ENCODE measurements around the gene NCK2. TPM values are rescaled to one million over a fixed set of nuclear protein-coding genes. Genes with fewer than 3 reads are reported as not detected.

NCK2 gene
- total and polyA plus RNA-seq, 2 of the 13 experiments (the other 11 are each of a cell fraction or from before 2014, with no cell fraction given) = 14.8 to 23.5 TPM

GRCh38 chr2:105919191-105919811 is 174.6 kb downstream of the NCK2 start (continued):
- peak; percentile 79; the same call in 1 of the 2 replicates for TF ChIP-seq ZNF281 (CRISPR knock-in tag; IDR thresholded peaks at IDR 0.05; ENCODE audit: borderline replicate concordance)
- TF ChIP-seq FOXA1 (IDR thresholded peaks at IDR 0.05) = no peak
- TF ChIP-seq FOXA1 (CRISPR knock-in tag; IDR thresholded peaks at IDR 0.05) = no peak; the same call in 1 of the 2 replicates
- peak; percentile 72; the same call in 1 of the 2 replicates for TF ChIP-seq ZNF430 (CRISPR knock-in tag; IDR thresholded peaks at IDR 0.05)
- 0 out of 2 replicates have a peak, but pooled peaks have one; percentile 54 for TF ChIP-seq KDM5B (CRISPR knock-in tag; IDR thresholded peaks at IDR 0.05; ENCODE audit: borderline replicate concordance)
- peak; percentile 87 for TF ChIP-seq ISL2 (CRISPR knock-in tag; IDR thresholded peaks at IDR 0.05)
- no peak for TF ChIP-seq BRF2 (CRISPR knock-in tag; IDR thresholded peaks at IDR 0.05)
- TF ChIP-seq ZNF280B (CRISPR knock-in tag; IDR thresholded peaks at IDR 0.05; ENCODE audit: borderline replicate concordance) = no peak; the same call in 1 of the 2 replicates
- no peak for TF ChIP-seq PBX2 (CRISPR knock-in tag; IDR thresholded peaks at IDR 0.05)
- no peak for TF ChIP-seq HNF1B (CRISPR knock-in tag; IDR thresholded peaks at IDR 0.05)
- TF ChIP-seq HBP1 (CRISPR knock-in tag; IDR thresholded peaks at IDR 0.05; ENCODE audit: low read depth) = 0 out of 2 replicates have a peak, but pooled peaks have one; percentile 68
- no peak; the same call in 1 of the 2 replicates for TF ChIP-seq ZMAT3 (CRISPR knock-in tag; conservative IDR thresholded peaks at IDR 0.05)
- peak; percentile 80; the same call in 1 of the 2 replicates for TF ChIP-seq ZSCAN5A (CRISPR knock-in tag; IDR thresholded peaks at IDR 0.05; ENCODE audit: borderline replicate concordance)
- no peak for TF ChIP-seq U2AF2 (IDR thresholded peaks at IDR 0.05; ENCODE audit: low read depth, low read length)
- no peak for TF ChIP-seq ZNF510 (CRISPR knock-in tag; IDR thresholded peaks at IDR 0.05; ENCODE audit: low read depth)
- peak; percentile 54 for TF ChIP-seq ELF1 (CRISPR knock-in tag; IDR thresholded peaks at IDR 0.05)
- peak; percentile 38 for TF ChIP-seq DMAP1 (CRISPR knock-in tag; IDR thresholded peaks at IDR 0.05)

Measured in HepG2 (cell line).